ENCODE results near the gene ELOVL6. TPM values are rescaled to one million over a fixed set of nuclear protein-coding genes. Genes with fewer than 3 reads are reported as not detected.

The ELOVL6 gene
- total and polyA plus RNA-seq, 7 donors, result 1.2 to 43.6 (median 4.7) TPM

DNA sequence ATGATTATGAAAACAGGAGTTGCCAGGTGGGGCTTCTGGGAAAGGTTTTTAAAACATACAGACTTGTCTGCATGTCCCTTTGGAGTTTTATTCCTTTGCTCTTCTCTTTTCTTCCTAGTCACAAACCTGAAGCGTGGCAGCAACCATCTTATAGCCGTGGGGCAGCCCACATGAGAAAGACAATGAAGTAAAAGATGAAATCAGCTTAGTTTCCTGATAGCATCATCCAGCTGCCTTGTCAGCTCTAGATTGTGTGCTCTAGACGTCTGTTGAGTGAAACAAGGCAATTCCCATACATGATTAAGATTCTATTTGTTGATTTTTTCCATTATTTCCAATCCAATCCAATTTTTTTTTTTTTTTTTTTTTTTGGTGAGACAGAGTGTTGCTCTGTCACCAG is 68.9 kb downstream of the ELOVL6 start:
- 77 to 81% methylated on average over 3 of the region's 3 CpGs for WGBS, 2 donors
- Histone ChIP-seq H3K4me3 (no peak overlapping the region), H3K27ac (no peak overlapping the region), H3K27me3 (no peaks in the 10 kb centered on the region), H3K4me1 (no peaks in the 10 kb centered on the region), H3K36me3 (no peaks in the 10 kb centered on the region), H3K9me3 (no peaks in the 10 kb centered on the region)
- intact Hi-C loops (cut with DNase I), result no loop called here
- DNase-seq, result no peak
- TF ChIP-seq POLR2A (IDR thresholded peaks at IDR 0.05) (no peak), EP300 (IDR thresholded peaks at IDR 0.05) (no peak), POLR2AphosphoS5 (IDR thresholded peaks at IDR 0.05) (no peak)
- TF ChIP-seq, protein P1, sequence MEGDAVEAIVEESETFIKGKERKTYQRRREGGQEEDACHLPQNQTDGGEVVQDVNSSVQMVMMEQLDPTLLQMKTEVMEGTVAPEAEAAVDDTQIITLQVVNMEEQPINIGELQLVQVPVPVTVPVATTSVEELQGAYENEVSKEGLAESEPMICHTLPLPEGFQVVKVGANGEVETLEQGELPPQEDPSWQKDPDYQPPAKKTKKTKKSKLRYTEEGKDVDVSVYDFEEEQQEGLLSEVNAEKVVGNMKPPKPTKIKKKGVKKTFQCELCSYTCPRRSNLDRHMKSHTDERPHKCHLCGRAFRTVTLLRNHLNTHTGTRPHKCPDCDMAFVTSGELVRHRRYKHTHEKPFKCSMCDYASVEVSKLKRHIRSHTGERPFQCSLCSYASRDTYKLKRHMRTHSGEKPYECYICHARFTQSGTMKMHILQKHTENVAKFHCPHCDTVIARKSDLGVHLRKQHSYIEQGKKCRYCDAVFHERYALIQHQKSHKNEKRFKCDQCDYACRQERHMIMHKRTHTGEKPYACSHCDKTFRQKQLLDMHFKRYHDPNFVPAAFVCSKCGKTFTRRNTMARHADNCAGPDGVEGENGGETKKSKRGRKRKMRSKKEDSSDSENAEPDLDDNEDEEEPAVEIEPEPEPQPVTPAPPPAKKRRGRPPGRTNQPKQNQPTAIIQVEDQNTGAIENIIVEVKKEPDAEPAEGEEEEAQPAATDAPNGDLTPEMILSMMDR (IDR thresholded peaks at IDR 0.05), result no peak

DNA sequence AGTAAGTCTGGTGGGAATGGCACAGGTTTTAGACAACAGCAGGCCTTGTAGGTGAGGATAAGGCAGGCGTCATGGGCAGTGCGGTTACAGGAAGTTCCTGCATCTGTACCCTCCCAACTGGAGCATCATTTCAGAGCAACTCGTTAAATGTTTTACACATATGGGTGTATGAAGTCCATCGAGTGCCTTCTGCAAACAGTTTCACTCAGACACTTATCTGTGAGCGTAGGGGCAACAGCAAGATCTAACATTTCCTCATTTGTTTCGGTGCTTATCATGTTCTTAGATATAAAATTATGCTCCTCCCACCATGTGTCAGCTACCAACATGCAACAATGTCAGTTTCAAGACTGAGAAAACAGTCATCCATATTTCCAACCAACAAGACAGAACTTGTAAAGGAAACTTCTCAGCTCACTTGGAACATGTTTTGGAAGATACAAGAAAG is 69.9 kb downstream of the ELOVL6 start:
- WGBS, 2 donors, result 23 to 72% methylated on average over 6 of the region's 6 CpGs
- Histone ChIP-seq H3K9me3 (no peaks in the 10 kb centered on the region), H3K4me1 (no peaks in the 10 kb centered on the region), H3K36me3 (no peaks in the 10 kb centered on the region), H3K4me3 (no peak overlapping the region), H3K27me3 (no peaks in the 10 kb centered on the region), H3K27ac (no peak overlapping the region)
- no peak for DNase-seq
- TF ChIP-seq POLR2AphosphoS5 (IDR thresholded peaks at IDR 0.05) (no peak), POLR2A (IDR thresholded peaks at IDR 0.05) (no peak), EP300 (IDR thresholded peaks at IDR 0.05) (no peak)
- TF ChIP-seq, protein P1 (IDR thresholded peaks at IDR 0.05), result no peak
- intact Hi-C loops (cut with DNase I), result no loop called here

DNA sequence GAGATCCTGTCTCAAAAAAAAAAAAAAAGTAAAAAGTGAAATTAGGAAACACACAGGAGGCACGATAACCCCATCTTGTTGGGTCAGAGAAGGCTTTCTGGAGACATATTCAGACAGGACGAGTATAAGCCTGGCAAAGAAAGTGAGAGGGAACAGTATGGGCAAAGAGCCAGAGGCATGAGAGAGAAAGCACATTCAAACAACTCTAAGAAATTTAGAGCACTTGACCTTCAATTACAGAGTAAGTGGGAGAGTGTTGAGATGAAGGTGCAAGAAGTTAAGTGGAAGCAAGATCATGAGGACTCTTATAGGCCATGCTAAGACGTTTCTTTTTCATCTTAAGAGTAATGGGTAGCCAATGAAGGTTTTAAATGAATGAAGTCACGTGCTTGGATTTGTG is 70.4 kb downstream of the ELOVL6 start:
- no peaks in the 10 kb centered on the region for H3K4me1 ChIP-seq
- H3K9me3 ChIP-seq, result no peaks in the 10 kb centered on the region
- H3K27me3 ChIP-seq, result no peaks in the 10 kb centered on the region
- TF ChIP-seq POLR2A (IDR thresholded peaks at IDR 0.05), result no peak
- TF ChIP-seq, protein P1 (IDR thresholded peaks at IDR 0.05), result no peak
- no peak for TF ChIP-seq EP300 (IDR thresholded peaks at IDR 0.05)
- no peak for TF ChIP-seq POLR2AphosphoS5 (IDR thresholded peaks at IDR 0.05)
- no peaks in the 10 kb centered on the region for H3K36me3 ChIP-seq
- no peak for DNase-seq
- no peak overlapping the region for H3K27ac ChIP-seq
- intact Hi-C loops (cut with DNase I), result no loop called here
- WGBS, 2 donors, result 79 to 81% methylated on average over 4 of the region's 4 CpGs
- H3K4me3 ChIP-seq, result no peak overlapping the region

DNA sequence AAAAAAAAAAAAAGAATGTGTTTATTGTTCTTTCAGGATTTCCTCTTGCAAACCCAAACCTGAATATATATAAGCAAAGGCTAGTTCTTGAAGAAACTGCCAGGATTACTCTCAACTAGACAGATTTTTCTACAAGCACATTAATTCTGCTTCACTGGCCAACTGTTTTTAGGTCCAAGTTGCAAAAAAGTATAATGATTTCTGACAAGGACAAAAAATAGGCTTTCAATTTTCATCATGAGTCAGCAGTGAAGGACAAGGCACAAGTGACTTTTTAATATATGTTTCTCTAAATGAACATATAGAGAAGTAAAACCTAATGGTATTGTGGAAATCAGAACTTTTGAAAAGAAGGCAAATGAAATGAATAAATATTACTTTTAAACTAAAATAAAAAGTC is 73.7 kb downstream of the ELOVL6 start:
- Histone ChIP-seq H3K36me3 (no peaks in the 10 kb centered on the region), H3K27me3 (no peaks in the 10 kb centered on the region), H3K4me3 (no peak overlapping the region), H3K4me1 (no peaks in the 10 kb centered on the region), H3K9me3 (no peaks in the 10 kb centered on the region), H3K27ac (no peak overlapping the region)
- DNase-seq, result no peak
- TF ChIP-seq EP300 (IDR thresholded peaks at IDR 0.05), result no peak
- intact Hi-C loops (cut with DNase I), result no loop called here

DNA sequence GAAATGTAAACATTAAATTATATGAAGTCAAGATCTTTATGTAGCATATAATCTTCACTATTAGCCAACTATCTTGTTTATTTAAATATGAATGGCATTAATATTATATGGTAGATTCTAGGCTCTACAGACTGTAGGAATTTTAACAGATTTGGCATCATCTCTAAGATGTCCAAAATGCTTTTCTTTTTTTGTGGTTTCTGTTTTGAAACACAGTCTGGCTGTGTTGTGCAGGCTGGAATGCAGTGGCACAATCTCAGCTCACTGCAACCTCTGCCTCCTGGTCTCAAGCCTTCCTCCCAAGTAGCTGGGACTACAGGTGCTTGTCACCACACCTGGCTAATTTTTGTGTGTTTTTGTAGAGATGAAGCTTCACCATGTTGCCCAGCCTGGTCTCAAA is 76.2 kb downstream of the ELOVL6 start:
- intact Hi-C loops (cut with DNase I), result no loop called here
- Histone ChIP-seq H3K27ac (no peak overlapping the region), H3K27me3 (no peaks in the 10 kb centered on the region), H3K9me3 (no peaks in the 10 kb centered on the region), H3K4me3 (no peak overlapping the region), H3K36me3 (no peaks in the 10 kb centered on the region), H3K4me1 (no peaks in the 10 kb centered on the region)
- TF ChIP-seq EP300 (IDR thresholded peaks at IDR 0.05) (no peak), POLR2A (IDR thresholded peaks at IDR 0.05) (no peak), POLR2AphosphoS5 (IDR thresholded peaks at IDR 0.05) (no peak)
- TF ChIP-seq, protein P1 (IDR thresholded peaks at IDR 0.05), result no peak
- no peak for DNase-seq
